HTR-8/SVneo (cell line): Measurements from ENCODE around the gene SRGAP3.

Experiments used
- DNase-seq: peaks from one replicate; pipeline ENCODE4 v3.0.0; 2011; ENCODE audit warnings: low spot score, mixed read lengths; ENCODE audit not compliant: insufficient read length
- FAIRE-seq: peaks from 2 replicates; lab custom pipeline; 2011; peaks lifted over from hg19 to GRCh38; lab: Jason Lieb, UNC

Gene SRGAP3

DNA sequence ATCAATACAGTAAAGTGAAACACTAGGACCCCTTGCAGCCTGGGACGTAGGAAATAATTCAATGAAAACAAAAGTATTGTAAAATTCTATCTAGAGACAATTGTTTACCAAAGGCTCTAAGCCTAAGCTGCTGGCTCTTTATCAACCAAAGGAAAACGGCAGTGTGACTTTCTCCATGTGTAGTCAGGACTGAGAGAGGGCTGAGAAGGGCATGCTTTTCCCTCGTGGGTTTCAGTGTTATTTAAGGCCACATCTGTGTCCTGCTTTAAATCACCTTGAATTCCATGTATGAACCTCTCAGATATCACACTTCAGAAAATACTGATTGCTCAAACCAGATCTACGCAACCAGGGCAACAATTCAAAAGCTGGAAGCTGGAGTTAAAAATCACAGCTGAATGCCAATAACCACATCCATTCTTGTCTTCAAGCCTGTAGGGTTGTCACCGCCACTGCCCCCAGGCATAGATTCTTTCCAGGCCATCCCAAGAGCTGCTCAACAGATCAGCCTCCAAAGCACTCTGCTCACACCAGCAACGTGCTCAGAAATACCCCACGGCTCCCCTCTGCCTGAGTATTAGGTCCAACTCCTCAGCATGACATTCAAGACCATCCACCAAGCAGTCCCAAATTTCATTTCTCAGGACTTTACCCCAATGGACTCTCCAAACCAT, 124.0 kb downstream of the SRGAP3 start:
- no peak for DNase-seq
- FAIRE-seq = no peak

DNA sequence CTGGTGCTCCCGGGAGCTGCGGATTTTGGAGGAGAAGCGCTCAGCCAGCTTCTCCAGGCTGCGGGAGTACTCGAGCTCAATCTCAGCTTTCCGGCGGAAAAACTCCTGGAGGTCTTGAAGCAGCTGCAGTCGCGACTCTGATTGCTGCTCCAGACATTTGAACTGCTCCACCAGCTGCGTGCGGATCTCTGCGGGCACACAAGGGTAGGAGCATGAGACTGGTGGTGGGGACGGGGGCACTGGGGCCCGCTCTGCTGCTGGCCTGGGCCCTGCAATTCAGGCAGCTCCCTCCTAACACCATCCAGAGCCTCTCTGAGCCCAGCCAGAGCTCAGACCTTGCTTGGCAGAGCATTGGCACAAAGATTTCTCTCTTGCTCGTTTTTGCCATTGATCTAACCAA, 124.7 kb downstream of the SRGAP3 start:
- DNase-seq (no peak), FAIRE-seq (no peak)

DNA sequence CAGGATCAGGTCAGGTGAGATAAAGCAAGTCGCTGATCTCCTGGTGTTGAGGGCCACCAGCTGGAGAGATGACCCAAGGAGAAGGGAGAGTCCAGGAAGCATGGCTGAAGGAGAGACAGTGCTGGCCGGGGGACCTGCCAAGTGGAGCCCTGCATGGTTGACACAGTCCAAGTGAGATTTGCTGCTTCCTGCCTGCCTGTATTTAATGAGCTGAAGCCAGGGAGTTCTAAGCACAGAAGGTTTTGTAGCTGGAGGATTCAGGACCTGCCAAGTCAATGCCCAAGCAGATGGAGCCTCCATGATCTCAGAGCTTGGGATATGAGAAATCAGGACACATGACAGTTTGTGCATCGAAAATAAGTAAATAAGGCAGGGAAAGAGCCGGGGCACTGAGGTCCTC, 125.6 kb downstream of the SRGAP3 start:
- no peak for FAIRE-seq
- no peak for DNase-seq

DNA sequence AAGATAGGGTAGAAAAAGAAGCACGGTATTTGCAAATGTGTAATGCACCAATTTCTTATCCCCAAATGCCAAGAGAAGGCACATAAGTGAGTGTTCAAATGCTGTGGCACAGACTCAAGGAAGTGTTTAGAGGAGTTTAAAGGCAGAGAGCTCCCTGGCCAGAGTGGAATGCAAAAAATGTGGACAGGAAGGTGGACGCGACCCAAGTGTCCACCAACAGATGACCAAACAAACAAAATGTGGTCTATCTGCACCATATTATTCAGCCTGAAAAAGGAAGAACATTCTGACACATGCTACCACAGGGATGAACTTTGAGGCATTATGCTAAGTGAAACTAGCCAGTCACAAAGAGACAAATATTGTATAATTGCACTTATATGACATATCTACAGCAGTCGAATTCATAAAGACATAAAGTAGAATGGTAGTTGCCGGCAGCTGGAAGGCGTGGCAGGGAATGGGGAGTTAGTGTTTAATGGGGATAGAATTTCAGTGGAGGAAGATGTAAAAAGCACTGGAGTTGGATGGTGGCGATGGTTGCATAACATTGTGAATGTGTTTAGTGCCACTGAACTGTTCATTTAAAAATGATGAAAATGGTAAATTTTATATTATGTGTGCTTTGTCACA, 126.6 kb downstream of the SRGAP3 start:
- DNase-seq (no peak), FAIRE-seq (no peak)

DNA sequence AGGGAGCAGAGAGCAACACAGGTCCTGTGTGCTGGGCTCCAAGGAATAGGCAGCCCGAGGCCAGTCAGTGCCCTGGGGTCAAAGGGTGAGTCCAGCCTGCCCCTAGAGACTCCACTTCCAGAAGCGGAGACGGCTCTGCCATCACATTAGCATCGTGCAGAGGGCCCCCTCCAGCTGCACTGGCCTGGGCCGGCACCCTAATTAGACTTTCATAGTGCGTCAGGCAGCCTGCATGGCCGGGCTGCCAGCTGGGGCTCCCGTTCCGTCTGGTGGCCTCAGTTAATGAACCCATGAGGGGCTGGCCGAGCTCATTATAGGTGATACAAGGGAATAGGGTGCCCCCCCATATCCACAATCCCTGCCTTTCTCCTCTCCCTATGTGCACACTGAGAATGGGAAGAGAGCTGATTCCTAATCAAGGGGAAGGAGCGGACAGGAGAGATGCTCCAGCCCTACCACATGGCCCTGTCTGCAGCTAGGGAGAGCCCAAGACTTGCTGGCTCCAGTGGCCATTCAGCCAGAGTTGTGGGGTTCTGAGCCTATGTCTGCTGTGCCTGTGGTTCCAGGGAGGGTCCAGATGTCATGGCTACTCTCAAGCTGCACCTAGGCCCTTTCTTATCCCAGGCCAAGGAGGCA, 128.0 kb downstream of the SRGAP3 start:
- DNase-seq (no peak), FAIRE-seq (no peak)

DNA sequence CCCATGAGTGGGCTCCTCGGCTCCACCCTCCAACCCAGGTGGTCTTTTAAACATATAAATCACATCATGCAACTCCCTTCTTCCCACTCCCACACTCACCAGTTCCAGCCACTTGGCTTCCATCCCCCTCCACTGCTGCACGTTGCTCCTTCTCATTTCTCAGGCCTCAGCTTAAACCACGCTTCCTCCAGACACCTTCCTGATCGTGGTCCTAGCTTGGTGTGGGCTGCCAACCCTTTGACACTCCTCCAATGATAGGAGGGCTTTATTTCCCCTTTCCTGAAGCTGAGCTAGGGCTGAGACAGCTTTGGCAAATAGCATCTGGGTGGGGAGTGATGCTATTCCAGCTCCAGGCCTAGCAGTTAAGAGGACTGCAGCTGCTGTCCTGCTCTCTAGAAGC, 130.1 kb downstream of the SRGAP3 start:
- no peak for DNase-seq
- FAIRE-seq = no peak

DNA sequence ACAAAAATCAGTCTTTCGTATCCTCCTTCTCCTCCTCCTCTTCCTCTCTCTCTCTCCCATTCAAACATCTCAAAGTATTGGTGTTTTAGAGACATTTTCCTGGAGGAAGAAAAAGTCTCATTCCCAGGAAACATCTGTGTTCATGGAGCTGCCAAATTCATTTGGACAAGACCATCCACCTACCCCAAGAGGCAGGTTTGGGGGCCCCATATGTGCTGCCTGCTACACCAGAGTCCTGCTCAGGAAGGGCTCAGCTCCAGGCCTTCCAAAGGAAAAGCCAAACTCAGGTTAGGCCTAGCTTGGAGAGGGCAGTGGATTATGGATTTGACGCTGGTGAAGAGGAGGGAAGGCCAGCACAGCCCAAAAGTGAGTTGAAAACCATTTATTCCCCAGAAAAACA, 131.2 kb downstream of the SRGAP3 start:
- no peak for FAIRE-seq
- no peak for DNase-seq

DNA sequence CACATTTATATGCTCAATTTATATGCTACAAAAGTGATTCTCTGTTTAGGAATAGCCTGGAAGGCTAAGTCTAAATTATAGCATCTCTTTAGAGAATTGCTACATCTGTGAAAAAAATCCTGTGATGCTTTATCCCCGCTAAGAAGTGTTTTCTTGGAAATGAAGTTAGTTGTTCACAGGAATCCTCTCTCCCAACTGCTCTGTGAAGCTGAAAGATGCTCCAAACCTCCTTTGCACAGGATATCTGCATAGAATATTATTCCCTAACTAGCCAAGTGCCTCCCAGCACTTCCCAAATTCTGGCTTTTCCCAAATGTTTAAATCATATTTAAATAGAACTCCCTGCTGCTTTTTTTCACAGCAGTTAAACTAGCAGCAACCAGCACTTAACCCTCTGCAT, 132.2 kb downstream of the SRGAP3 start:
- FAIRE-seq = no peak
- no peak for DNase-seq

DNA sequence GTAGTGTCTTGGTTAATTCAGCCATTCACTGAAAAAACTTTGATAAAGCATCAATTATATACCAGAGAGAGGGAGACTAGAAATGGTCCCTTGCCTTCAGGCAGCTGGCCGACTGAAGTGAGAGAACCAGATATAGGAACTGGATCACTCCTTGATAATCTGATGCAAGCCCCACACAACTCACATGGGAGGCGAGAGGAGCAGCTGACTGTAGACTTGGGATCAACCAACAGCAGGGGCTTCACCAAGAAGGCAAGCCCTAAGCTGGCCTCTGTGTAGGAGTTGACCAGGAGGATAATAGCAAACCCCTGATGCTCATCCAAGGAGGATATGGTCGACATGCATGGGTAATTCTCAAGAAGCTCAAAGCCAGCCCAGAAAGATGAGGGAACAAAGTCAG, 133.1 kb downstream of the SRGAP3 start:
- no peak for FAIRE-seq
- no peak for DNase-seq

DNA sequence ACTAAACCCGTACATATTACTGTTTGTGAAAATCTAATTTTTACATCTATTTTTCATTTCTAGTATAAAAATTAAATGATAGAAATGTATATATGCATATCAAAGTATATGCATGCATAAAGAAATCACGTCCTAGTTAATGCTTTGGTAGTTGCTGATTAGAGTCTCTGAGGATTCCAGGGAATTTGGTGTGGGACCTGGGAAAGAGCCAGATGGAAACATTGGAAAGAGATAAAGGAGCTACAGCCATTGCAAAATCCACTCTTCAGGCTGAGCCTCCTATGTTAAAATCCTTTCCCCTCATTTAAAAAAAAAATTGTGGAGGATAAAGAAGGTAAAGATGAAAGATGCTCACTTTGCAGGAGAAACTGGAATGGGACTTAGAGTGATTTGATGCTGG, 134.1 kb downstream of the SRGAP3 start:
- FAIRE-seq = no peak
- DNase-seq = no peak

DNA sequence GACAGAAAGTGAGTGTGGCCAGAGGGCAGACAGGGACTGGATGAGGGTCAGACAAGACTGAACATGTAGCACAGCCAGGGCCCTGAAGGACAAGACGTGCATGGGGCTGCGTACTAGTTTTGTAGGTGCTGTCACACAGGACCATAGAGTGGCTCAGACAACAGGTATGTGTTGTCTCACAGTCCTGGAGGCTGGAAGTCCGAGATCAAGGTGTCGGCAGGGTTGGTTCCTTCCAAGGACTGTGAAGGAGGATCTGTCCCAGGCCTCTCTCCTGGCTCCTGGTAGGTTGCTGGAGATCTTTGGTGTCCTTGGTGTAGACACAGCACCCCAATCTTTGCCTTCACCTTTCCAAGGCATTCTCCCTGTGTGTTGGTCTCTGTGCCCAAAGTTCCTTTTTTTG, 136.4 kb downstream of the SRGAP3 start:
- DNase-seq (no peak), FAIRE-seq (no peak)

DNA sequence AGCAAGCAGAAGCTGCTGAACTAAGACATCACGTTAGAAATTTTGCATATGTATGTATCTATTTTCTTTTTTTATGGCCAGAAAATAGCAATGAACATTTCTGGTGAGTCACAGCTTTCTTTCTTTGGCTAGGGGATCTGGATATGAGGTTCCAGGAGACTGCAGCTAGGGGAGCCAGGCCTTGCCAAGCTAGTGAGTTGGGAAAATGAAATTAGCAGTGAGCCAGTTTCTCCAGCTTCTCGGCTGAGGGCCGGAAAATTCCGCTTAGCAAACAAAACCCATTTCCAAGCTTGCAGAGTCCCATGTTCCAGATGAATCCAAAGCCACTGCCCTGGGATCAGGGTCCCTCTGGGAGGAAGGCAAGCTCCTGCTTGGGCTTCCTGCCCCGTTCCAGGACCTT, 137.6 kb downstream of the SRGAP3 start:
- FAIRE-seq (no peak), DNase-seq (no peak)

DNA sequence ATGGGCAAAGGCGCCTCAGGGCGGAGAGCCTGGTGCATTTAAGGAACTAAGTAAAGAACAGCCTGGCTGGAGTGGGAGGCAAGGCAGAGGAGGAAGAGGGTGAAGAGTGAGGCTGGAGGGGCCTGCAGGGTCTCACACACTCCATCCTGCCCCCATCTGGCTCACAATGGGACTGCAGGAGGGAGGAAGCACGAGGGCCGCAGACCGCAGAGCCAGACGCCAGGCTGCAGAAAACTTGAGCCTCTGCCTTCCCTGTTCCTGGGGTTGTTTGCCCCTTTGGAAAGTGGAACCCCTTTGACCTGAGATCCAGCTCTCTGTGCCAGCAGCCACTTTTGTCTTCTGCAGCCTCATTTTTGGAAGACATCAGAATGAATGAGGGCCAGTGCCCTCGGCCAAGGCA, 138.0 kb downstream of the SRGAP3 start:
- DNase-seq = no peak
- no peak for FAIRE-seq

DNA sequence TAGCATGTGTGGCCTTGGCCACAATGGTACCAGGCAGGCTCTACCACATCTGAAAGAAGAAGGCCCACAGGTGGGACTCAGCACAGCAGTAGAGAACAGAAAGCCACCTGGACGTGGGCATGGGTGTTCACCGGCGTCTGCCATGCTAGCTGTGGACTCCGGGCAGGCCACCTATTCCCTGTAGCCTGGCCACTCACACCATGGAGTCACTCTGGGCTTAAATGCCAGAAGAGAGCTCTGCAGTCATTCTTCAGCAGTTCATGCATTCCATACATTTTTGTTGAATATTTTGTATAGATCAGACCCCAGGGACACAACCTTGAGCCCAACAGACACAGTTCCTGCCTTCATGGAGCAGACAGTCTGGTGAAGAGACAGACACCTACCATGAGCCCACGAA, 138.6 kb downstream of the SRGAP3 start:
- FAIRE-seq (no peak), DNase-seq (no peak)

DNA sequence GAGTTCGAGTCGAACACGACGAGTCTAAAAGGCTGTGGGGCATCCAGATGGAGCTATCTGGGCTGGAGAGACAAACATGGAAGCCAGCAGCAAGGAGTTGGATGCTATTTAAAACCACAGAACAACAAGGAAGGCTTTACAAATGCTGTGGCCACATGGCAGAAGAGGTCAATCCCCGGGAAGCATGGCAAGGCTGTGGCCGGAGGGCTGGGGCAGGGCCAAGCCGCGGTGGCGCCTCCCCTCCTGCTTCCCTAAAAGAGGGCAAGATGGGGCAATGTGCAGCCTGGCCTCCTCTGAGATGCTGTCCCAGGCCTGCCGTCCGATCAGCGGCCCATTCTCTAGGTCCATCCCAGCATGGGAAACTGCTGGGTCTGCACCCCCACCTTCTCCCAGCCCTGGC, 139.1 kb downstream of the SRGAP3 start:
- DNase-seq = no peak
- FAIRE-seq = no peak

DNA sequence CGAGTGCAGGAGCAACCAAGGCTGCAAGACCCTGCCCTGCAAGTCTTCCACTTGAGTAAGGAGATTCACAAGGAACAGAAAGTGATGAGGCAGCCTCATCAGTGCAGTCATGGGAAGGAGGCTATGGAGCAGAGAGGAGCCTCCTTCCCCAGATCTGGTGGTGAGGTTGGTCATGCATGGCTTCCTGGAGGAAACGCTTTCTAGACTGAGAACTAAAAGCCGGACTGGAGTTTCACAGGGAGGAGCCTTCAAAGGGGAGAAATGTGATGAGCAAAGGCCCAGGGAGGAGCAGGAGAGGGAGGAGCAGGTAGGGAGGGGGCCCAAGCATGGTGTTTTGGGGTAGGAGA, 139.9 kb downstream of the SRGAP3 start:
- DNase-seq (no peak), FAIRE-seq (no peak)

DNA sequence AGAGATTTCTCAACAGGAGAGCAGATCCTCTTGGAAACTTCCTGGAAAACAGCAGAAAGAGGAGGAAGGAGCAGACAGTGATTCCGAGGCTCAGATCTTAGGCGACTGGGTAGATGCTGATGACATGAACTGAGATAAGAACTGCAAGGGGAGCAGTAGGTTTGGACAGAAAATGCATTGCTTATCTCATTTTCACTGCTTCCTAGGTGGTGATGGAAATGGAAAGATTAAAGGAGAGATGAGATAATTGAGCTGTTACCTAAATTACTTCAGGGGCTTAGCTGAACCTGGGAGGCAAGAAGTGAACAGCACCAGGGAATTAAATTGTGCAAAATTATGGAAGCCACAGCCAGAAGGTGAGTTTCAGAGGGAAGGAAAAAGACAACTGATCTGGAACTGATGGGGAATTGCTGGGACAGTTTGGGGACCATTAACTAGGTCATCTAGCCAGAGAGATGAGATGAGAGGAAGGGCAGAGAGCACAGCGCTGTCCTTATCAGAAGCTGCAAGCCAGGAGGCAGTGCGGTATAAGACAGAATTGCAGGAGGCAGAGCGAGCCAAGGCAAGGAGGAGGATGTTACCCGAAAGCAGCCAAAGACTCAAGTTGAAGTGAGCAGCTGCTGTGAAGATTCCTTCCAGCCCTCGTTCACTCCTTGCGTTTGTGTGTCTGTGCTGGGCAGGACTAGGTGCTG, 140.4 kb downstream of the SRGAP3 start:
- no peak for DNase-seq
- FAIRE-seq = no peak

DNA sequence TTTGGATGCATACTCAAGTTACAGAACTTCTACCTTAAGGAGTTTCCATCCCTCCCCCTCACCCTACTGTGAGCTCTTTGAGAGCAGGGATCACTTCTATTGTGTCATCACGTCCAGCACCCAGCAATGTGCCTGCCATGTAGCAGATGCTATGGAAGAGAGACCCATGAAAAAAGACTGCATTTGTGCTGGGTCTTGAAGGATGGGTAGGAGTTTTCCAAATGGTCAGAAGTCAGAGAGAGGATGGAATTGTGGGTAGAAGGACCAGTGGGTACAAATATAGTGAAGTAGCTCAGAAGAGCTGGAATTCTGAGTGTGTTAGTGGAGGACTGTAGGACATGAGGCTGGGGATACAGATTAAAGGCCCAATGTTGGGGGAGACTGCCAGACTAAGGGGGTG, 141.7 kb downstream of the SRGAP3 start:
- no peak for DNase-seq
- FAIRE-seq = no peak

DNA sequence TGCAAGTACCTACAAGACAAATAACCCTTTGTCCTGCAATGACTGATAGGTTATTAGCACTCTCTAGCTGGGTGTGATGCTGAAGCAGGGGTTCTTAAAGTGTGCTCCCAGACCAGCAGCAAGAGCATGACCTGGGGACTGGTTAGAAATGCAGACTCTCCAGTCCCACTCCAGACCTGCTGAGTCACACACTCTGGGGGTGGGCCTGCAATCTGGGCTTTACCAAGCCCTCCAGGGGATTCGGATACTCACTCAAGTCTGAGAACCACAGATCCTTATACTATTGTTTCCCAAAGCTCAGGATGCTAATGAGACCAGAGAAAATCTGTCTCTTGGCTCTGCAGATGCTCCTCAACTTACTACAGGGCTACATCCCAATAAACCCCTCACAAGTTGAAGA, 144.0 kb downstream of the SRGAP3 start:
- no peak for DNase-seq
- FAIRE-seq = no peak

DNA sequence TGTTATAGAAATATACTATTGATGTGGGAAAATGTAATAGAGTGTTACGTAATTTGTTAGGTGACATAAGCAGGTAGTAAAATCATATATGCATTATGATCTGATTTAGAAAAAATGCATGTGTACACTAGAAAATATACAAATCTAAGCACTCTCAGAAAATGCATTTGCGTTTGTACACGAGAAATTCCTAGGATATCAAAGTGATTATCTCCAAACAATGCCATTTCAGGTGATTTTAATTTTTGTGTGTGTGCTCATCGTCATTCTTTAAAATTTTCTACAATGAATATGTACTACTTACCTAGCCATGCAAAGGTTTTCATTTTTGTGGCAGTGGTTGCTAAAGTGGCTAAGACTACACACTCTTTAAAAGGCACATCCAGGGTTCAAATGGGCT, 145.3 kb downstream of the SRGAP3 start:
- DNase-seq (no peak), FAIRE-seq (no peak)

DNA sequence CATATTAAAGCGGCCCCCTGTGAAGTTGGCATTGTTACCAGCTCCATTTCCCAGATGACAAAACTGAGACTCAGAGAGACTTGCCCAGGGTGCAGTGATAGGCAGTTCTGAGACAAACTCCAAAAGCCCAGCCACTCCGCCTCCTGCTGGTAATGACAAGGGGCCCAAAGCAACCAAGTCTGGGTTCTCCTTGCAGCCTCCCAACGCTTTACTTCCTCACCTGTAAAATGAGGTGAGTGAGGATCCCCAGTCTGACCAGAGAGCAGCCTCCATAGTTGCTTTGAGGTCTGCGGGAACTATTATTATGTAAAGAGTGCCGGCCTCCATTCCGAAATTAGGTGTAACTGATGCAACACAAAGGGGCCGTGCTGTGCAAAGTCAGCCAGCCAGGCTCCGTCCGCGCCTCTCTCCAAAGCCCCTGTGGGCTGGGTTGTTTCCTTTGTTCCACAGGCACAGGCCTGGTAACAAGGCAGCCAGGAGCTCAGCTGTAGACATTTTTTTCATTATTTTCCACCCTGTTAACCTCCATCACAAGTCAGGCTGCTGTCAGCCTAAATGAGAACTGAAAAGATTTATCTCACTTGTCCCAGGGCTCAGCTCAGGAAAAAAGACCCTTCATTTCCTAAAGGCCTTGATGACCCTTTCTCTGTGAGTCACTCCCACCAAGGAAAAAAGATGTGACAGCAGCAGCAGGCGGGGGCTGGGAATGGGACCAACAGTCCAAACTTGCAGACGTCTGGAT, 147.0 kb downstream of the SRGAP3 start:
- FAIRE-seq (no peak), DNase-seq (no peak)
